ENCODE measurements around the gene ZNF521. TPM values are rescaled to one million over a fixed set of nuclear protein-coding genes. Genes with fewer than 3 reads are reported as not detected.

Gene ZNF521
- total RNA-seq, 6 donors from 2014 or later = 4.7 to 37.7 (median 13.8) TPM

GRCh38 chr18:25243754-25244153 lies 108.2 kb downstream of the ZNF521 start:
- H3K4me3 ChIP-seq = no peak overlapping the region
- no peaks in the 10 kb centered on the region for H3K27me3 ChIP-seq
- DNase-seq (no peak), ATAC-seq (ENCODE audit: low FRiP score in 2 of 2) (no peak)
- WGBS, 2 donors = 83 to 88% methylated on average over 1 of the region's 1 CpG
- no peaks in the 10 kb centered on the region for H3K36me3 ChIP-seq
- H3K9me3 ChIP-seq = no peaks in the 10 kb centered on the region
- TF ChIP-seq CTCF (IDR thresholded peaks at IDR 0.05) = no peak
- no peak for TF ChIP-seq EP300 (IDR thresholded peaks at IDR 0.05)
- no peak for TF ChIP-seq POLR2A (IDR thresholded peaks at IDR 0.05)
- TF ChIP-seq POLR2AphosphoS5 (IDR thresholded peaks at IDR 0.05) = no peak
- H3K27ac ChIP-seq = no peak overlapping the region
- H3K4me1 ChIP-seq = peaks cover 8 to 16% (median 13%) of the 10 kb centered on the region in 4 donors

DNA sequence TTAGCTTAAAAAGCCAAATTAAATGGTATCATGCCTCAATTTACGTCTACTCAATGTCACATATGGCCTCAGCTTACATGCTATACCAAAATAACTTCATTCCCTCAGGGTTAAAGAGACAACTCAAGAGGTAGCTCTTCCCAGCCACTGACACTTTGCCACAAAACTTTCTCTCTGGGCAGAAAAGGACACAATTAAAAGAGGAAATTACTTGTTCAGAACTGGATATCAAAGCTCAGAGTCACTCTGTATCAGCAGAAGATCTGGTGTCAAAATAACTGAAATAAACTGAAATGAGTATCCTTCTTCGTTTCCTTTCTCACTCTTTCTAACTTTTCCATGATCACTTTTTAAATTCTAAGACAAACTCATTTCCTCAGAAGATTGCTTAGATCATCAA lies 108.7 kb downstream of the ZNF521 start:
- no peaks in the 10 kb centered on the region for H3K36me3 ChIP-seq
- H3K4me3 ChIP-seq = no peak overlapping the region
- H3K27ac ChIP-seq = no peak overlapping the region
- WGBS, 2 donors = 68 to 75% methylated on average over 2 of the region's 2 CpGs
- H3K4me1 ChIP-seq = peaks cover 8 to 16% (median 11%) of the 10 kb centered on the region in 4 donors
- ATAC-seq (ENCODE audit: low FRiP score in 2 of 2) (no peak), DNase-seq (no peak)
- H3K27me3 ChIP-seq = no peaks in the 10 kb centered on the region
- no peak for TF ChIP-seq EP300 (IDR thresholded peaks at IDR 0.05)
- no peak for TF ChIP-seq CTCF (IDR thresholded peaks at IDR 0.05)
- no peak for TF ChIP-seq POLR2AphosphoS5 (IDR thresholded peaks at IDR 0.05)
- no peak for TF ChIP-seq POLR2A (IDR thresholded peaks at IDR 0.05)
- no peaks in the 10 kb centered on the region for H3K9me3 ChIP-seq

- H3K4me1 ChIP-seq = peaks cover 8 to 16% (median 11%) of the 10 kb centered on the region in 4 donors
- no peaks in the 10 kb centered on the region for H3K9me3 ChIP-seq
- H3K27ac ChIP-seq = no peak overlapping the region
- H3K4me3 ChIP-seq = no peak overlapping the region
- no peak for DNase-seq
- H3K27me3 ChIP-seq = no peaks in the 10 kb centered on the region
- TF ChIP-seq CTCF (IDR thresholded peaks at IDR 0.05) (no peak), POLR2A (IDR thresholded peaks at IDR 0.05) (no peak), EP300 (IDR thresholded peaks at IDR 0.05) (no peak), POLR2AphosphoS5 (IDR thresholded peaks at IDR 0.05) (no peak)
- 68 to 80% methylated on average over 5 of the region's 5 CpGs for WGBS, 2 donors
- H3K36me3 ChIP-seq = no peaks in the 10 kb centered on the region
- no peak for ATAC-seq (ENCODE audit: low FRiP score in 2 of 2)
These were observed 111.6 kb downstream of the ZNF521 start for GRCh38 chr18:25240420-25240770.

DNA sequence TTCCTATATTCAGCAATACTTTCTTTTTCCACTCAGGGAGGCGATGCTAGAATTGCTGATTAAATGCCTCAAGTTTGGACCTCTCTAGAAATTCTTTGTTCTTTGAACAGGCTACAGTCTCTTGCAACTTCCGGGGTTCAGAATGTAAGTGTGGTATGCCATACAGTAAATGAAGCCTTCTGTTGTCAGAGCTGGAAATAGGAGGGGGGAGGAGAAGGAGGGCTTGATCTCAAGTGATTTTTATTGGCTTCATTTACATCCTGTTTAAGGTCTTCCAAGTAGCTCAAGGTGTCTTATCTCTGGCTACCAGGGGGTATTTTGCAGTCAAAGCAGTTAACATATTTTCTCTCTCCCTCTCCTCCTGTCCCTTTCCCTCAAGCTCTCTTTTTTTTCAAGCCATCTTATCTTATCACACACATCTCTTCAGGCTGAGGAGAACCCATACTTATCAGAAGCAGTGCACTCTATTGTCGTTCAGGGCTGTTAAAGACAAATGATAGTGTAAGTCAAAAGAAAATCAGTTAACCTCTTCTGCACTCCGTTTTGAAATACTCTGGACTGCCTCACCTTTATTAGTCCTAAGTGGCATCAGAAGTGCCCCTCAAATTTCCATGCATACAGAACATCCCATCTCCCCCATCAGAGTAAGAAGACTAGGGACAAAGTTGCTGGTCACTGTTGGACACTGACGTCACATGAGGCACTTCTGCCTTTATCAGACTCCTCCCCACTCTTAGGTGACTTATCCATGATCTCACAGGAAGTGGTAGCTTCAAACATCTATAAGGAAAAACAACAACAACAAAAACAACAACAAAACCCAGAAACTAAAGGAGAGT lies 112.2 kb downstream of the ZNF521 start:
- H3K27me3 ChIP-seq = no peaks in the 10 kb centered on the region
- ATAC-seq (ENCODE audit: low FRiP score in 2 of 2) (no peak), DNase-seq (no peak)
- no peaks in the 10 kb centered on the region for H3K36me3 ChIP-seq
- no peak overlapping the region for H3K27ac ChIP-seq
- peaks cover 8 to 16% (median 11%) of the 10 kb centered on the region in 4 donors for H3K4me1 ChIP-seq
- WGBS, 2 donors = 17 to 23% methylated on average over 5 of the region's 5 CpGs
- H3K4me3 ChIP-seq = no peak overlapping the region
- TF ChIP-seq POLR2AphosphoS5 (IDR thresholded peaks at IDR 0.05) = no peak
- no peak for TF ChIP-seq CTCF (IDR thresholded peaks at IDR 0.05)
- no peak for TF ChIP-seq EP300 (IDR thresholded peaks at IDR 0.05)
- TF ChIP-seq POLR2A (IDR thresholded peaks at IDR 0.05) = no peak
- no peaks in the 10 kb centered on the region for H3K9me3 ChIP-seq

DNA sequence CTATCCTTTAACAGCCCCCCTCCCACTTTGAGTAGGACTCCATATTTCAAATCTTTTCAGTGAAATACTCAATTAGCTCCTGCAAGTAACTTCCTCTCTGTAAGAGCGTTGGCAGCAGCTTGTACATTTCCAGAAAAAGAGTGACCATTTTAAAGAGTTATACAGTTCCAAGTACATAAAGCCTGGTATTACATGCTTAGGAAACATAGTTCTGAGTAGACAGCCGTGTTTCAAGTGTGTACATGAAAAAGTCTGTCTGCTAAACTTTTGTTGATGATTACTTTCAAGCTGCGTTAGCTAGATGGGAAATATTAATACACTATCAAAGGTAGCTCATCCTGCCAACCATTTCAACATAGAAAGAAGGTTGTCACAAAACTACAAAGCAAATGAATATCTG lies 112.8 kb downstream of the ZNF521 start:
- DNase-seq (no peak), ATAC-seq (ENCODE audit: low FRiP score in 2 of 2) (no peak)
- H3K4me1 ChIP-seq = peaks cover 8 to 18% (median 12%) of the 10 kb centered on the region in 4 donors
- WGBS, 2 donors = 29 to 30% methylated on average over 3 of the region's 3 CpGs
- no peak overlapping the region for H3K27ac ChIP-seq
- no peak overlapping the region for H3K4me3 ChIP-seq
- H3K27me3 ChIP-seq = no peaks in the 10 kb centered on the region
- no peak for TF ChIP-seq EP300 (IDR thresholded peaks at IDR 0.05)
- TF ChIP-seq CTCF (IDR thresholded peaks at IDR 0.05) = no peak
- TF ChIP-seq POLR2AphosphoS5 (IDR thresholded peaks at IDR 0.05) = no peak
- no peak for TF ChIP-seq POLR2A (IDR thresholded peaks at IDR 0.05)
- no peaks in the 10 kb centered on the region for H3K36me3 ChIP-seq
- H3K9me3 ChIP-seq = no peaks in the 10 kb centered on the region

All from upper lobe of left lung (tissue), 6 donors.